Hindlimb muscle (tissue), 1 donor: ENCODE data around the gene H3-3A. TPM values are rescaled to one million over a fixed set of nuclear protein-coding genes. Genes with fewer than 3 reads are reported as not detected.

ENCODE experiments used
- DNase-seq: peaks from one replicate; pipeline ENCODE4 v3.0.0-alpha.2; 2013
- polyA plus RNA-seq: library from polyadenylated mRNA; unstranded; fragments of 120-200 nt; gene quantifications from one replicate; pipeline ENCODE4 v1.2.1, GENCODE V29; 2013; ENCODE audit not compliant: insufficient read length

Gene H3-3A
- polyA plus RNA-seq, 1 donor, result 589 TPM

- DNase-seq, result no peak
These were observed 50.1 kb downstream of the H3-3A start for GRCh38 chr1:226112626-226113025.

- no peak for DNase-seq
These were observed 54.2 kb downstream of the H3-3A start for GRCh38 chr1:226116673-226117072.

- no peak for DNase-seq
These were observed 54.8 kb downstream of the H3-3A start for GRCh38 chr1:226117330-226117729.

GRCh38 chr1:226118357-226118756, 55.8 kb downstream of the H3-3A start:
- DNase-seq, result no peak

- no peak for DNase-seq
These were observed 56.7 kb downstream of the H3-3A start for GRCh38 chr1:226119169-226119568.

- no peak for DNase-seq
These were observed 57.9 kb downstream of the H3-3A start for GRCh38 chr1:226120398-226120797.

GRCh38 chr1:226121049-226121586, 58.6 kb downstream of the H3-3A start:
- no peak for DNase-seq

Other genes with a start within 250 kb of the H3-3A start
- 28.3 TPM for gene TMEM63A, start 180.3 kb upstream of the H3-3A start, polyA plus RNA-seq
- gene LEFTY1, start 173.6 kb upstream of the H3-3A start, polyA plus RNA-seq, result 0.52 TPM
- 36.7 TPM for gene PYCR2, start 138.5 kb upstream of the H3-3A start, polyA plus RNA-seq
- 3.3 TPM for gene LEFTY2, start 121.5 kb upstream of the H3-3A start, polyA plus RNA-seq
- gene SDE2, start 63.4 kb upstream of the H3-3A start, polyA plus RNA-seq, result 14.7 TPM
- gene ACBD3, start 124.0 kb downstream of the H3-3A start, polyA plus RNA-seq, result 49.8 TPM
- 0.62 TPM for gene MIXL1, start 160.9 kb downstream of the H3-3A start, polyA plus RNA-seq
- 7.0 TPM for gene LIN9, start 246.4 kb downstream of the H3-3A start, polyA plus RNA-seq